ENCODE measurements around the gene DNAJB14. TPM values are rescaled to one million over a fixed set of nuclear protein-coding genes. Genes with fewer than 3 reads are reported as not detected.

DNAJB14 gene
- total and polyA plus RNA-seq, 2 donors (not counting 1 experiment from before 2014, with no cell fraction given) = 14.4 to 64.9 TPM

DNA sequence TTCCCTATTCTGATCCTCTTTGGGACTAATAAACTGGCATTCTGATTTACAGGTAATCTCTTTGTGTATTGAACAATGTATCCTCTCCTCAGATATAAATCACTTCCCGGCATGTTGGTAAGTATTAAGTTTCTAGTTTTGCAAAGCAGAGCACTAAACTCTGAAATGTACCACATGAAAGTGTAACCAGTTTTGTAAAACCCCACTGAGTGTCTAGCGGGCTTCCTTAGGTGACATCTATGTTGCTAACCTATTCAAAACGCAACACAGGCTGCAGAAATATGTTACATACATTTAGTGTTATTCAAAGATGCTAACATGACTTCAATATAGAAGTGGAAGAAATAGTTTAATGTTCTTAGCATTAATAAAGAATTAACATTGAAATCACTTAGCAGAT, 25.2 kb downstream of the DNAJB14 start:
- H2AFZ ChIP-seq (ENCODE audit: insufficient read depth, low read depth, low read length, poor library complexity, severe bottlenecking) = no peak overlapping the region
- no CpG with 5 or more reads among the region's 3 CpGs for WGBS (ENCODE audit: insufficient coverage)
- CTCF ChIA-PET = interaction anchor here (1.0 kb wide), 1 partner anchor 28 kb away, joined by 5 read pairs; no protein-coding TSS in a partner anchor
- intact Hi-C loops (cut with micrococcal nuclease) = no loop called here
- peaks cover 0 to 11% (median 8%) of the 10 kb centered on the region in 3 donors for H3K9me3 ChIP-seq (ENCODE audit: control extremely low read depth in 1 of 3, control insufficient read depth in 2 of 3, insufficient read depth in 1 of 3, low read length in 2 of 3)
- no peak overlapping the region for H3K4me3 Mint-ChIP-seq
- no peak overlapping the region for H3K27ac Mint-ChIP-seq
- no peak overlapping the region for H3K9ac ChIP-seq (ENCODE audit: low read length)
- H3K79me2 ChIP-seq (ENCODE audit: control insufficient read depth, insufficient read depth, low read length) = peaks cover 7% of the 10 kb centered on the region
- H3K9me3 Mint-ChIP-seq (ENCODE audit: insufficient read depth) = peaks cover 7% of the 10 kb centered on the region
- no peaks in the 10 kb centered on the region for H3K4me1 Mint-ChIP-seq
- H3K4me1 ChIP-seq (ENCODE audit: control insufficient read depth in 2 of 2, insufficient read depth in 2 of 2, low read length in 2 of 2) = no peaks in the 10 kb centered on the region
- H3K27me3 ChIP-seq (replicated peaks in 1 of 4; ENCODE audit: control extremely low read depth in 1 of 4, control insufficient read depth in 3 of 4, insufficient read depth in 4 of 4, low read length in 3 of 4) = no peaks in the 10 kb centered on the region
- H3K4me3 ChIP-seq (ENCODE audit: control extremely low read depth in 1 of 5, extremely low read depth in 1 of 5, insufficient read depth in 1 of 5, low read depth in 2 of 5, low read length in 4 of 5) = no peak overlapping the region
- no peak overlapping the region for H3K4me2 ChIP-seq (replicated peaks; ENCODE audit: low read depth, low read length, poor library complexity, severe bottlenecking)
- H3K27me3 Mint-ChIP-seq = no peaks in the 10 kb centered on the region
- POLR2A ChIA-PET = no interaction called here
- no peak for DNase-seq
- ATAC-seq (ENCODE audit: low read depth) = no peak
- peaks cover 8 to 42% of the 10 kb centered on the region in 2 experiments for H3K36me3 ChIP-seq (replicated peaks in 1 of 2; ENCODE audit: control extremely low read depth in 1 of 2, control insufficient read depth in 1 of 2, extremely low read depth in 1 of 2, insufficient read depth in 2 of 2, low read length in 1 of 2)
- H3K27ac ChIP-seq (ENCODE audit: low read length in 2 of 2) = no peak overlapping the region
- TF ChIP-seq, protein P1, sequence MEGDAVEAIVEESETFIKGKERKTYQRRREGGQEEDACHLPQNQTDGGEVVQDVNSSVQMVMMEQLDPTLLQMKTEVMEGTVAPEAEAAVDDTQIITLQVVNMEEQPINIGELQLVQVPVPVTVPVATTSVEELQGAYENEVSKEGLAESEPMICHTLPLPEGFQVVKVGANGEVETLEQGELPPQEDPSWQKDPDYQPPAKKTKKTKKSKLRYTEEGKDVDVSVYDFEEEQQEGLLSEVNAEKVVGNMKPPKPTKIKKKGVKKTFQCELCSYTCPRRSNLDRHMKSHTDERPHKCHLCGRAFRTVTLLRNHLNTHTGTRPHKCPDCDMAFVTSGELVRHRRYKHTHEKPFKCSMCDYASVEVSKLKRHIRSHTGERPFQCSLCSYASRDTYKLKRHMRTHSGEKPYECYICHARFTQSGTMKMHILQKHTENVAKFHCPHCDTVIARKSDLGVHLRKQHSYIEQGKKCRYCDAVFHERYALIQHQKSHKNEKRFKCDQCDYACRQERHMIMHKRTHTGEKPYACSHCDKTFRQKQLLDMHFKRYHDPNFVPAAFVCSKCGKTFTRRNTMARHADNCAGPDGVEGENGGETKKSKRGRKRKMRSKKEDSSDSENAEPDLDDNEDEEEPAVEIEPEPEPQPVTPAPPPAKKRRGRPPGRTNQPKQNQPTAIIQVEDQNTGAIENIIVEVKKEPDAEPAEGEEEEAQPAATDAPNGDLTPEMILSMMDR (IDR thresholded peaks at IDR 0.05) = no peak
- no peak for TF ChIP-seq EZH2 (IDR thresholded peaks at IDR 0.05; ENCODE audit: borderline replicate concordance, insufficient read depth, low read depth, low read length, poor library complexity, severe bottlenecking)
- H4K20me1 ChIP-seq (ENCODE audit: control insufficient read depth, insufficient read depth, low read length, poor library complexity, severe bottlenecking) = no peaks in the 10 kb centered on the region

DNA sequence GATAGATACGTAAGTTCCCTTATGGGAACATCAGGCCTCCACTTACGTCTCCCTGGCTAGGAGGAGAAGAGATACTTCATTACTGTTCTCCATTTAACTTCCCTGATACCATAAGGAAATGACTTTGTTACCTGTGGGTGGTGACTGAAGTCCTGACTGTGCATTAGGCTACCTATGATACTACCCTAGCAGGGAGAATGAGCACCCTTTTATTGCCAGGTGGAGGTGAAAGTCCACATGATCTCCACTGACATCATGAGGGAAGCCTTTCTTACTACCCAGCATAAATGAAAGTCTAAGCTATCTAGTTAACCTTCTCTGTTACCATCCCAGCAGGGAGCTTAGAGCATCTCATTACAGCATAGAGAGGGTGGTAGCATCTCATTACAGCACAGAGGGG, 27.8 kb downstream of the DNAJB14 start:
- H3K9ac ChIP-seq (ENCODE audit: low read length) = no peak overlapping the region
- peaks cover 0 to 11% (median 9%) of the 10 kb centered on the region in 3 donors for H3K9me3 ChIP-seq (ENCODE audit: control extremely low read depth in 1 of 3, control insufficient read depth in 2 of 3, insufficient read depth in 1 of 3, low read length in 2 of 3)
- POLR2A ChIA-PET = no interaction called here
- no peak for ATAC-seq (ENCODE audit: low read depth)
- TF ChIP-seq EZH2 (IDR thresholded peaks at IDR 0.05; ENCODE audit: borderline replicate concordance, insufficient read depth, low read depth, low read length, poor library complexity, severe bottlenecking) = no peak
- TF ChIP-seq, protein P1 (IDR thresholded peaks at IDR 0.05) = no peak
- no peak overlapping the region for H3K27ac ChIP-seq (ENCODE audit: low read length in 2 of 2)
- peaks cover 7% of the 10 kb centered on the region for H3K79me2 ChIP-seq (ENCODE audit: control insufficient read depth, insufficient read depth, low read length)
- no peak overlapping the region for H3K4me3 ChIP-seq (ENCODE audit: control extremely low read depth in 1 of 5, extremely low read depth in 1 of 5, insufficient read depth in 1 of 5, low read depth in 2 of 5, low read length in 4 of 5)
- Mint-ChIP-seq H3K27me3 (no peaks in the 10 kb centered on the region), H3K4me1 (no peaks in the 10 kb centered on the region), H3K27ac (no peak overlapping the region), H3K9me3 (ENCODE audit: insufficient read depth) (peaks cover 7% of the 10 kb centered on the region), H3K4me3 (no peak overlapping the region)
- H3K4me1 ChIP-seq (ENCODE audit: control insufficient read depth in 2 of 2, insufficient read depth in 2 of 2, low read length in 2 of 2) = no peaks in the 10 kb centered on the region
- CTCF ChIA-PET = interaction anchor here (1.1 kb wide), 1 partner anchor 30 kb away, joined by 3 read pairs; no protein-coding TSS in a partner anchor
- H3K4me2 ChIP-seq (replicated peaks; ENCODE audit: low read depth, low read length, poor library complexity, severe bottlenecking) = no peak overlapping the region
- DNase-seq = no peak
- intact Hi-C loops (cut with micrococcal nuclease) = no loop called here
- no peaks in the 10 kb centered on the region for H4K20me1 ChIP-seq (ENCODE audit: control insufficient read depth, insufficient read depth, low read length, poor library complexity, severe bottlenecking)
- H3K36me3 ChIP-seq (replicated peaks in 1 of 2; ENCODE audit: control extremely low read depth in 1 of 2, control insufficient read depth in 1 of 2, extremely low read depth in 1 of 2, insufficient read depth in 2 of 2, low read length in 1 of 2) = peaks cover 9 to 41% of the 10 kb centered on the region in 2 experiments
- no peak overlapping the region for H2AFZ ChIP-seq (ENCODE audit: insufficient read depth, low read depth, low read length, poor library complexity, severe bottlenecking)
- WGBS (ENCODE audit: insufficient coverage) = no CpG with 5 or more reads among the region's 2 CpGs
- no peaks in the 10 kb centered on the region for H3K27me3 ChIP-seq (replicated peaks in 1 of 4; ENCODE audit: control extremely low read depth in 1 of 4, control insufficient read depth in 3 of 4, insufficient read depth in 4 of 4, low read length in 3 of 4)
